K562 (cell line): ENCODE data around the gene PAX5. TPM values are rescaled to one million over a fixed set of nuclear protein-coding genes. Genes with fewer than 3 reads are reported as not detected.

ENCODE experiments used
- ATAC-seq: fragments of 200-7000 bp; cut with Tn5 transposase; 3 replicates; pipeline ENCODE4 v1.9.1; 2020; ENCODE audit warnings: moderate library complexity
- BruUV-seq: library from RNA; stranded (reverse); fragments of 400-500 nt; replicated peaks from 2 replicates; lab custom pipeline; 2021; lab: Mats Ljungman, UMichigan
- CTCF ChIA-PET: fragments of 300-600 bp; formaldehyde crosslinking; extraction: SDS; loops from one replicate; lab custom pipeline; 2021; ENCODE audit warnings: low intra/inter-chr PET ratio; lab: Yijun Ruan, JAX
- POLR2A ChIA-PET: fragments of 300-600, 350-650 bp; sonication (Branson Sonifier 250); formaldehyde crosslinking; extraction: SDS; loops from one replicate; lab custom pipeline; 2021; ENCODE audit warnings: antibody characterized with exemption, inconsistent platforms; lab: Yijun Ruan, JAX
- DNase-seq, 4 experiments: peaks; one replicate each; pipeline versions ENCODE4 v3.0.0 to v3.0.0-alpha.2; 2011 to 2018; ENCODE audit warnings: low spot score in 3 of 4, mixed read lengths in 3 of 4; ENCODE audit errors: extremely low read depth in 1 of 4
- FAIRE-seq: peaks from 2 replicates; lab custom pipeline; 2011; peaks lifted over from hg19 to GRCh38; lab: Jason Lieb, UNC
- H2AFZ ChIP-seq: 2 replicates; pipeline ENCODE4 v1.6.0; 2011; ENCODE audit warnings: low read depth, low read length, control low read depth, inconsistent platforms
- H3K27ac ChIP-seq: fragments of 200-600 bp; 3 replicates; pipeline ENCODE4 v1.8.0; 2011; ENCODE audit warnings: low read depth, mild to moderate bottlenecking, control low read depth, inconsistent platforms, low read length, moderate library complexity, mixed read lengths; ENCODE audit errors: extremely low read depth
- H3K27me3 ChIP-seq, 2 experiments: fragments of 300-600 bp in 1 of 2; 2 replicates in 1 of 2; 3 replicates in 1 of 2; pipeline versions ENCODE4 v1.6.0 to v1.8.0; 2011; ENCODE audit warnings: inconsistent platforms in 2 of 2, low read length in 2 of 2, mild to moderate bottlenecking in 1 of 2, mixed read lengths in 1 of 2, moderate library complexity in 1 of 2; ENCODE audit not compliant: control insufficient read depth in 2 of 2, insufficient read depth in 2 of 2
- H3K36me3 ChIP-seq: fragments of 300-600 bp; 3 replicates; pipeline ENCODE4 v1.8.0; 2011; ENCODE audit warnings: mild to moderate bottlenecking, low read length, inconsistent platforms; ENCODE audit not compliant: control insufficient read depth, insufficient read depth
- H3K4me1 ChIP-seq, 2 experiments: fragments of 200-600 bp in 1 of 2; replicated peaks in 1 of 2; 2 replicates in 1 of 2; 3 replicates in 1 of 2; pipeline versions ENCODE4 v1.5.1 to v1.8.0; 2011; ENCODE audit warnings: inconsistent platforms in 2 of 2, low read length in 2 of 2, mild to moderate bottlenecking in 1 of 2, mixed read lengths in 1 of 2, moderate library complexity in 1 of 2; ENCODE audit not compliant: control insufficient read depth in 2 of 2, insufficient read depth in 2 of 2
- H3K4me2 ChIP-seq: 2 replicates; pipeline ENCODE4 v1.6.1; 2011; ENCODE audit warnings: low read length, control low read depth, inconsistent platforms, mixed read lengths; ENCODE audit not compliant: insufficient read depth
- H3K4me3 ChIP-seq: fragments of 200-600 bp; sonication (generic), shearing (Covaris generic); 2 replicates; pipeline ENCODE4 v1.5.1; 2016; ENCODE audit warnings: control low read depth, inconsistent platforms
- H3K79me2 ChIP-seq: fragments of 200-600 bp; 3 replicates; pipeline ENCODE4 v1.8.0; 2011; ENCODE audit warnings: low read length, inconsistent platforms; ENCODE audit not compliant: control insufficient read depth, insufficient read depth
- H3K9ac ChIP-seq, 2 experiments: 2 replicates each; pipeline versions ENCODE4 v1.6.0 to v1.6.1; 2011; ENCODE audit warnings: low read depth in 2 of 2, low read length in 2 of 2, control low read depth in 1 of 2, inconsistent platforms in 1 of 2, mild to moderate bottlenecking in 1 of 2, mixed read lengths in 1 of 2; ENCODE audit not compliant: insufficient read depth in 1 of 2
- H3K9me1 ChIP-seq: one replicate; pipeline ENCODE4 v1.6.0; 2011; ENCODE audit warnings: inconsistent platforms, mild to moderate bottlenecking, low read length, moderate library complexity; ENCODE audit not compliant: control insufficient read depth, insufficient read depth
- H3K9me3 ChIP-seq: replicated peaks from 2 replicates; pipeline ENCODE4 v1.5.1; 2011; ENCODE audit warnings: low read depth, low read length, inconsistent platforms; ENCODE audit not compliant: control insufficient read depth, insufficient read depth
- H4K20me1 ChIP-seq: replicated peaks from 2 replicates; pipeline ENCODE4 v1.6.1; 2011; ENCODE audit warnings: low read length, inconsistent platforms, mixed read lengths; ENCODE audit not compliant: control insufficient read depth, insufficient read depth
- CEBPB ChIP-seq: fragments of 450-650 bp; IDR thresholded peaks from 2 replicates; pipeline ENCODE4 v1.6.1; 2016; ENCODE audit warnings: missing genetic modification characterization, missing compliant biosample characterization
- CEBPG ChIP-seq, 3 experiments: fragments of 200-800 bp in 1 of 3; sonication (Bioruptor generic) in 1 of 3; sonication (generic) in 1 of 3; formaldehyde crosslinking in 1 of 3; IDR thresholded peaks in 2 of 3; conservative IDR thresholded peaks in 1 of 3; 2 replicates each; pipeline versions ENCODE4 v1.6.1 to v1.8.0; 2016 to 2022; ENCODE audit warnings: missing compliant biosample characterization in 2 of 3, missing genetic modification characterization in 2 of 3, mild to moderate bottlenecking in 1 of 3, missing genetic modification reagents in 1 of 3
- DDX20 ChIP-seq: fragments of 450-650 bp; IDR thresholded peaks from 2 replicates; pipeline ENCODE4 v1.6.1; 2016; ENCODE audit warnings: missing genetic modification characterization, low read depth, mild to moderate bottlenecking, missing compliant biosample characterization, moderate library complexity
- MEIS2 ChIP-seq: fragments of 450-650 bp; IDR thresholded peaks from 2 replicates; pipeline ENCODE4 v1.6.1; 2014; ENCODE audit warnings: mild to moderate bottlenecking; ENCODE audit not compliant: partially characterized antibody
- TEAD2 ChIP-seq: fragments of 450-650 bp; IDR thresholded peaks from 2 replicates; pipeline ENCODE4 v1.6.1; 2016; ENCODE audit warnings: missing genetic modification characterization, control low read depth, missing compliant biosample characterization
- YY1 ChIP-seq, 3 experiments: IDR thresholded peaks; 2 replicates each; pipeline ENCODE4 v1.6.1; 2011; ENCODE audit warnings: low read length in 2 of 3, mild to moderate bottlenecking in 2 of 3, moderate library complexity in 2 of 3, borderline replicate concordance in 1 of 3, control low read depth in 1 of 3, low read depth in 1 of 3; ENCODE audit not compliant: insufficient read depth in 3 of 3, insufficient replicate concordance in 2 of 3, control insufficient read depth in 1 of 3, insufficient read length in 1 of 3; ENCODE audit errors: extremely low read depth in 1 of 3
- ZNF140 ChIP-seq: fragments of 250-450 bp; sonication (Bioruptor Pico); IDR thresholded peaks from 2 replicates; pipeline ENCODE4 v1.8.0; 2021; ENCODE audit warnings: moderate library complexity, mild to moderate bottlenecking, inconsistent platforms
- WGBS: fragments of 100-300 bp; shearing (Covaris generic); methylation state at CpG from one replicate; pipeline ENCODE4 v1.1.6; 2016; ENCODE audit warnings: low coverage, mixed read lengths; ENCODE audit not compliant: insufficient coverage; ENCODE audit errors: missing lambda C conversion rate; 5-methylcytosine and 5-hydroxymethylcytosine counted together
- in situ Hi-C: fragments of 300-500 bp; cut with MboI; formaldehyde crosslinking; loops from 4 replicates; pipeline ENCODE4 v1.15.0; 2018; ENCODE audit warnings: inconsistent platforms, mixed read lengths
- intact Hi-C: fragments of 100-400 bp; cut with micrococcal nuclease; formaldehyde crosslinking; loops from 2 replicates; pipeline ENCODE4 v1.14.2; 2022
- polyA plus RNA-seq, 8 experiments: library from polyadenylated mRNA; depleted of rRNA in 4 of 8; stranded (reverse) in 5 of 8; unstranded in 3 of 8; fragments of >200 nt; fragmentation: Nextera tagmentation in 2 of 8; fragmentation: Illumina TruSeq in 1 of 8; extraction: Ambion mirVana in 2 of 8; extraction: Trizol in 1 of 8; gene quantifications; 2 replicates each; pipeline versions ENCODE4 v1.2.1 to v1.2.3, GENCODE V29; 2011 to 2014; ENCODE audit warnings: inconsistent platforms in 1 of 8, missing spikeins in 1 of 8
- total RNA-seq, 7 experiments: library from RNA; depleted of rRNA in 6 of 7; stranded (reverse); fragments of >200 nt in 6 of 7; fragmentation: Illumina TruSeq in 2 of 7; extraction: Trizol in 2 of 7; gene quantifications; 2 replicates each; pipeline versions ENCODE4 v1.2.1 to v1.2.3, GENCODE V29; 2011 to 2021; ENCODE audit warnings: low replicate concordance in 1 of 7
- TF ChIP-seq, protein P1 (sequence below), 2 experiments: fragments of 450-650 bp; formaldehyde crosslinking in 1 of 2; IDR thresholded peaks; 2 replicates each; pipeline versions ENCODE4 v1.4.0 to v1.6.1; 2014 to 2020; ENCODE audit warnings: mild to moderate bottlenecking in 2 of 2, borderline replicate concordance in 1 of 2, low read depth in 1 of 2

The PAX5 gene
- total and polyA plus RNA-seq, 9 of the 15 experiments (the other 6 are each of a cell fraction or from before 2014, with no cell fraction given), result 0.03 to 0.09 TPM; not detected in 7

DNA sequence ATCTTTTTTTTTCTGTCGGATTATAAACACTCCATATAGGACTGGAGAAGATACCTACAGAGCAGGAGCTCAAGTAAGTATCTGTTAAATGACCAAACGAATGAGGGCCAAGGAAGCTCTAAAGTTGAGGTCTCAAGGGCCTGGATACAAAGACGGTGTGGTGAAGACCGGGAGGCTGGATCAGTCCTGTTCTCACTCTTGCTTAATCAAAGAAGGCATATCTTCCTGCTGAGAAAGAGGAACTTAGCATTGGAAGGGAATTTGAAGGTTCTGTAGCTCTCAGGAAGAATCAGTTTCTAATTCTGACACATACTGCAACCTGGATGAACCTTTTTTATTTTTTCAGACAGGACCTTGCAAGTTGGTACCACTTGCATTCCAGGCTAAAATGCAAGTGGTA is 28.3 kb upstream of the PAX5 start:
- no peaks in the 10 kb centered on the region for H3K9me1 ChIP-seq
- FAIRE-seq, result no peak
- H3K27me3 ChIP-seq, result peaks cover 5 to 10% of the 10 kb centered on the region in 2 experiments; a peak in 2 of 5 replicates
- TF ChIP-seq TEAD2 (tag) (no peak), DDX20 (tag) (no peak), YY1 (IDR thresholded peaks at IDR 0.05; ENCODE audit: borderline replicate concordance in 1 of 3, control insufficient read depth in 1 of 3, extremely low read depth in 1 of 3, insufficient read depth in 3 of 3, insufficient read length in 1 of 3, insufficient replicate concordance in 2 of 3, low read depth in 1 of 3, low read length in 2 of 3) (no peak), CEBPB (peak; percentile 76; the same call in 1 of the 2 replicates), ZNF140 (CRISPR knock-in tag) (no peak), MEIS2 (no peak), CEBPG (CRISPR knock-in tag; IDR thresholded peaks at IDR 0.05) (no peak), CEBPG (tag; conservative IDR thresholded peaks at IDR 0.05 in 1 of 2, IDR thresholded peaks at IDR 0.05 in 1 of 2) (peak in 1 of 2 experiments; percentile 49; a peak in 1 of 4 replicates)
- TF ChIP-seq, protein P1, sequence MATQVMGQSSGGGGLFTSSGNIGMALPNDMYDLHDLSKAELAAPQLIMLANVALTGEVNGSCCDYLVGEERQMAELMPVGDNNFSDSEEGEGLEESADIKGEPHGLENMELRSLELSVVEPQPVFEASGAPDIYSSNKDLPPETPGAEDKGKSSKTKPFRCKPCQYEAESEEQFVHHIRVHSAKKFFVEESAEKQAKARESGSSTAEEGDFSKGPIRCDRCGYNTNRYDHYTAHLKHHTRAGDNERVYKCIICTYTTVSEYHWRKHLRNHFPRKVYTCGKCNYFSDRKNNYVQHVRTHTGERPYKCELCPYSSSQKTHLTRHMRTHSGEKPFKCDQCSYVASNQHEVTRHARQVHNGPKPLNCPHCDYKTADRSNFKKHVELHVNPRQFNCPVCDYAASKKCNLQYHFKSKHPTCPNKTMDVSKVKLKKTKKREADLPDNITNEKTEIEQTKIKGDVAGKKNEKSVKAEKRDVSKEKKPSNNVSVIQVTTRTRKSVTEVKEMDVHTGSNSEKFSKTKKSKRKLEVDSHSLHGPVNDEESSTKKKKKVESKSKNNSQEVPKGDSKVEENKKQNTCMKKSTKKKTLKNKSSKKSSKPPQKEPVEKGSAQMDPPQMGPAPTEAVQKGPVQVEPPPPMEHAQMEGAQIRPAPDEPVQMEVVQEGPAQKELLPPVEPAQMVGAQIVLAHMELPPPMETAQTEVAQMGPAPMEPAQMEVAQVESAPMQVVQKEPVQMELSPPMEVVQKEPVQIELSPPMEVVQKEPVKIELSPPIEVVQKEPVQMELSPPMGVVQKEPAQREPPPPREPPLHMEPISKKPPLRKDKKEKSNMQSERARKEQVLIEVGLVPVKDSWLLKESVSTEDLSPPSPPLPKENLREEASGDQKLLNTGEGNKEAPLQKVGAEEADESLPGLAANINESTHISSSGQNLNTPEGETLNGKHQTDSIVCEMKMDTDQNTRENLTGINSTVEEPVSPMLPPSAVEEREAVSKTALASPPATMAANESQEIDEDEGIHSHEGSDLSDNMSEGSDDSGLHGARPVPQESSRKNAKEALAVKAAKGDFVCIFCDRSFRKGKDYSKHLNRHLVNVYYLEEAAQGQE (IDR thresholded peaks at IDR 0.05; ENCODE audit: borderline replicate concordance), result peak; percentile 17; the same call in 1 of the 2 replicates
- TF ChIP-seq, protein P1 (CRISPR knock-in tag; IDR thresholded peaks at IDR 0.05; ENCODE audit: low read depth), result no peak
- ATAC-seq, result no peak
- H3K36me3 ChIP-seq, result no peaks in the 10 kb centered on the region
- no peaks in the 10 kb centered on the region for H3K79me2 ChIP-seq
- WGBS, result 0% methylated on average over 4 of the region's 4 CpGs
- ChIA-PET CTCF (no interaction called here), POLR2A (no interaction called here)
- no TSS peak for BruUV-seq
- no peak overlapping the region for H3K9ac ChIP-seq
- no peak overlapping the region for H3K27ac ChIP-seq
- no peak overlapping the region for H3K4me3 ChIP-seq
- intact Hi-C loops, result no loop called here
- H3K9me3 ChIP-seq, result no peaks in the 10 kb centered on the region
- H3K4me1 ChIP-seq, result no peaks in the 10 kb centered on the region; a peak in 1 of 5 replicates
- no peak for DNase-seq
- in situ Hi-C loops, result no loop called here
- no peaks in the 10 kb centered on the region for H4K20me1 ChIP-seq
- no peak overlapping the region for H3K4me2 ChIP-seq
- no peak overlapping the region for H2AFZ ChIP-seq
